Heart left ventricle (tissue), 16 donors: ENCODE data around the gene NCAPH2. TPM values are rescaled to one million over a fixed set of nuclear protein-coding genes. Genes with fewer than 3 reads are reported as not detected.

ENCODE experiments used
- ATAC-seq, 4 donors: fragments of 200-7000 bp; cut with Tn5 transposase; one replicate each; pipeline ENCODE4 v1.9.1; 2020 to 2022; ENCODE audit warnings: moderate library complexity in 4 of 4, mild to moderate bottlenecking in 3 of 4, moderate number of reproducible peaks in 1 of 4
- DNase-seq, 5 donors: peaks; one replicate each; pipeline ENCODE4 v3.0.0-alpha.2; 2020
- H3K27ac ChIP-seq, 12 donors: fragments of 200-600 bp; sonication (generic) in 4 of 12; one replicate each; pipeline versions ENCODE4 v1.5.0 to v1.8.0; 2016 to 2022; ENCODE audit warnings: mild to moderate bottlenecking in 2 of 12
- H3K27me3 ChIP-seq, 9 donors: fragments of 200-600 bp; sonication (generic) in 2 of 9; one replicate each; pipeline versions ENCODE4 v1.5.1 to v1.8.0; 2016 to 2022; ENCODE audit warnings: mild to moderate bottlenecking in 3 of 9
- H3K36me3 ChIP-seq, 9 donors: fragments of 200-600 bp; sonication (generic) in 2 of 9; one replicate each; pipeline versions ENCODE4 v1.5.0 to v1.8.0; 2018 to 2022; ENCODE audit warnings: mild to moderate bottlenecking in 2 of 9
- H3K4me1 ChIP-seq, 12 donors: fragments of 200-600 bp; sonication (generic) in 4 of 12; one replicate each; pipeline versions ENCODE4 v1.5.0 to v1.8.0; 2016 to 2022; ENCODE audit warnings: mild to moderate bottlenecking in 3 of 12
- H3K4me3 ChIP-seq, 12 donors: fragments of 200-600 bp; sonication (generic) in 4 of 12; one replicate each; pipeline versions ENCODE4 v1.5.0 to v1.8.0; 2017 to 2022; ENCODE audit warnings: mild to moderate bottlenecking in 9 of 12, moderate library complexity in 4 of 12
- H3K9me3 ChIP-seq, 12 donors: fragments of 200-600 bp; sonication (generic) in 4 of 12; one replicate each; pipeline versions ENCODE4 v1.5.0 to v1.8.0; 2016 to 2022; ENCODE audit warnings: mild to moderate bottlenecking in 1 of 12
- CTCF ChIP-seq, 12 donors: fragments of 200-600 bp; sonication (generic) in 4 of 12; IDR thresholded peaks; one replicate each; pipeline versions ENCODE4 v1.5.0 to v1.8.0; 2018 to 2022; ENCODE audit warnings: antibody characterized with exemption in 12 of 12, mild to moderate bottlenecking in 5 of 12
- POLR2A ChIP-seq, 2 donors: fragments of 450-650 bp; IDR thresholded peaks; one replicate each; pipeline ENCODE4 v1.6.1; 2017; ENCODE audit warnings: antibody characterized with exemption in 2 of 2, mild to moderate bottlenecking in 2 of 2, moderate library complexity in 2 of 2
- WGBS, 4 donors: extraction: QIAGEN DNeasy Blood & Tissue Kit in 2 of 4; methylation state at CpG; one replicate each; pipeline versions ENCODE4 v1.1.5 to v1.1.7; 2013 to 2018; 5-methylcytosine and 5-hydroxymethylcytosine counted together
- intact Hi-C, 10 donors: fragments of 100-400 bp; cut with DNase I; formaldehyde crosslinking; loops; one replicate each; pipeline versions ENCODE4 v1.11.1 to v1.14.2; 2022
- polyA plus RNA-seq, 2 donors: library from polyadenylated mRNA; stranded (reverse); fragments of 200-250 nt; gene quantifications; one replicate each; pipeline ENCODE4 v1.2.3, GENCODE V29; 2013
- total RNA-seq, 9 donors: library from RNA; depleted of rRNA in 2 of 9; stranded (reverse); fragments of >200 nt in 2 of 9; fragmentation: NEBNext Ultra II Directional in 3 of 9; extraction: Animal tissue kit (Norgen Biotek cat#: 25700) in 3 of 9; gene quantifications; one replicate each; pipeline versions ENCODE4 v1.1.0 to v1.2.4, GENCODE V29; 2016 to 2023
- donor health status: ischemic (EF 13 %, LVEDD 7.1; RV severe dilation, severe dysfunction).
- donor health status: healthy with polysubstance abuse.
- donor health status: DM: no; HTN: yes; CAD: no.
- donor health status: DM: no; HTN: no; CAD: no.
- donor health status: ischemic (EF 25% LVEDD 6.9; RV normal size, moderate dysfunction).
- donor health status: ischemic (EF 25% LVEDD 5.7; RV mildly dilated, moderate dysfunction).
- donor health status: healthy.
- donor health status: DM: yes; HTN: yes; CAD: no.
- donor health status: ischemic (EF 35%, LVEDD 5.7; RV mildly dilated, moderate dysfunction).
- donor health status: nonischemic (EF 11% LVEDD 7.7; RV severe dilation, severe dysfunction).
- donor health status: DM: yes; HTN: yes; CAD: no.
- donor health status: PGD.
- donor health status: ischemic (EF 29% LVEDD 5.4; RV normal size, mild dysfunction).
- donor health status: nonischemic (EF 23%, LVEDD 6.1; RV moderate dilation, normal function).

NCAPH2 gene
- total and polyA plus RNA-seq, 11 donors: 24.7 to 43.3 (median 28.1) TPM

- Histone ChIP-seq H3K27ac (no peak overlapping the region), H3K36me3 (peaks cover 0 to 91% (median 76%) of the 10 kb centered on the region in 9 donors), H3K4me1 (peaks cover 0 to 19% (median 12%) of the 10 kb centered on the region in 12 donors), H3K27me3 (no peaks in the 10 kb centered on the region), H3K9me3 (no peaks in the 10 kb centered on the region), H3K4me3 (no peak overlapping the region)
- WGBS, 4 donors: 95 to 96% (median 95%) methylated on average over 10 to 13 of the region's 13 CpGs
- intact Hi-C loops: loop anchor here in 1 of 10 donors (10.0 kb wide), 1 partner anchor 276 kb away; the partner anchor contains the start of gene TUBGCP6
- TF ChIP-seq POLR2A (IDR thresholded peaks at IDR 0.05) (no peak), CTCF (IDR thresholded peaks at IDR 0.05) (no peak)
- ATAC-seq (no peak), DNase-seq (no peak)
Observed at GRCh38 chr22:50520826-50521453, 12.9 kb downstream of the NCAPH2 start.

- Histone ChIP-seq H3K36me3 (peaks cover 0 to 83% (median 69%) of the 10 kb centered on the region in 9 donors), H3K9me3 (no peaks in the 10 kb centered on the region), H3K4me1 (peaks cover 0 to 27% (median 17%) of the 10 kb centered on the region in 12 donors), H3K27me3 (no peaks in the 10 kb centered on the region), H3K27ac (no peak overlapping the region), H3K4me3 (no peak overlapping the region)
- no peak for ATAC-seq
- peak in 2 of 5 donors; percentile 8 to 23 for DNase-seq
- WGBS, 4 donors: 87 to 95% (median 94%) methylated on average over 7 to 10 of the region's 10 CpGs
- intact Hi-C loops: loop anchor here in 1 of 10 donors (10.0 kb wide), 1 partner anchor 277 kb away; the partner anchor contains the start of gene TUBGCP6
- no peak for TF ChIP-seq CTCF (IDR thresholded peaks at IDR 0.05)
- TF ChIP-seq POLR2A (IDR thresholded peaks at IDR 0.05): no peak
Observed at GRCh38 chr22:50521710-50522109, 13.7 kb downstream of the NCAPH2 start.

GRCh38 chr22:50522208-50522805, 14.3 kb downstream of the NCAPH2 start:
- Histone ChIP-seq H3K36me3 (peaks cover 0 to 77% (median 66%) of the 10 kb centered on the region in 9 donors), H3K4me3 (no peak overlapping the region), H3K4me1 (peaks cover 0 to 33% (median 23%) of the 10 kb centered on the region in 12 donors), H3K9me3 (no peaks in the 10 kb centered on the region), H3K27me3 (no peaks in the 10 kb centered on the region), H3K27ac (no peak overlapping the region)
- intact Hi-C loops: loop anchor here in 1 of 10 donors (10.0 kb wide), 1 partner anchor 278 kb away; the partner anchor contains the start of gene TUBGCP6
- DNase-seq (peak in 2 of 5 donors; percentile 13 to 51), ATAC-seq (no peak)
- WGBS, 4 donors: 87 to 92% (median 90%) methylated on average over 11 to 15 of the region's 15 CpGs
- TF ChIP-seq CTCF (IDR thresholded peaks at IDR 0.05) (no peak), POLR2A (IDR thresholded peaks at IDR 0.05) (no peak)

- peaks cover 0 to 73% (median 60%) of the 10 kb centered on the region in 9 donors for H3K36me3 ChIP-seq
- no peak overlapping the region for H3K4me3 ChIP-seq
- no peak overlapping the region for H3K27ac ChIP-seq
- intact Hi-C loops: loop anchor here in 1 of 10 donors (10.0 kb wide), 1 partner anchor 278 kb away; the partner anchor contains the start of gene TUBGCP6
- H3K4me1 ChIP-seq: peaks cover 0 to 35% (median 25%) of the 10 kb centered on the region in 12 donors
- TF ChIP-seq POLR2A (IDR thresholded peaks at IDR 0.05) (no peak), CTCF (IDR thresholded peaks at IDR 0.05) (no peak)
- no peaks in the 10 kb centered on the region for H3K27me3 ChIP-seq
- peak in 3 of 5 donors; percentile 21 to 62 (median 29) for DNase-seq
- no peaks in the 10 kb centered on the region for H3K9me3 ChIP-seq
- WGBS, 4 donors: 86 to 89% (median 88%) methylated on average over 14 to 22 of the region's 22 CpGs
- no peak for ATAC-seq
Observed at GRCh38 chr22:50522806-50523438, 14.9 kb downstream of the NCAPH2 start.
